Measurements from ENCODE around the gene MPRIP.

MPRIP gene

GRCh38 chr17:17106756-17107155, 64.5 kb downstream of the MPRIP start:
- DNase-seq (ENCODE audit: low spot score): no peak
- TF ChIP-seq CTCF (IDR thresholded peaks at IDR 0.05): no peak
- no peak overlapping the region for H3K4me3 ChIP-seq
- H3K27ac ChIP-seq: peak overlapping the region; percentile 57 to 79

DNA sequence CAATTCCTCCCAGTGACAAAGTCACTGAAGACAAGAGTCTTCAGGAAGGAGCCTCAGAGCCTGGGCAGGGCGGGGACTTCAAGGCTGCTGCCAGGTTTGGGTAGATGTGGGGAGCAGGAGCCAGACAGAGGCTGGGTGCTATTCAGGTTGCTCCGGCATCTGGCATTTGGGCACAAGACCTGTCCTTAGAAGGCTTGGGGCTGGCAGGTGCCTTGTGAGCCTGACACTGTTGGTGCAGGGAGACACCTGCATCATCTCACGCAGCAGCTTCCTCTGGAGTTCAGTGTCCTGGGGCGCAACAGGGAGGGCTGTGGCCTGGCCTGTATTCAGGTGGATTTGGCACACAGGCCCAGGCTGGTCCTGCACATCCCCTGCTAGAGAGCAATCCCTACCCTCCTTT, 65.0 kb downstream of the MPRIP start:
- H3K4me3 ChIP-seq: peak overlapping the region; percentile 12
- no peak for DNase-seq (ENCODE audit: low spot score)
- no peak for TF ChIP-seq CTCF (IDR thresholded peaks at IDR 0.05)
- H3K27ac ChIP-seq: peak overlapping the region; percentile 57 to 79

DNA sequence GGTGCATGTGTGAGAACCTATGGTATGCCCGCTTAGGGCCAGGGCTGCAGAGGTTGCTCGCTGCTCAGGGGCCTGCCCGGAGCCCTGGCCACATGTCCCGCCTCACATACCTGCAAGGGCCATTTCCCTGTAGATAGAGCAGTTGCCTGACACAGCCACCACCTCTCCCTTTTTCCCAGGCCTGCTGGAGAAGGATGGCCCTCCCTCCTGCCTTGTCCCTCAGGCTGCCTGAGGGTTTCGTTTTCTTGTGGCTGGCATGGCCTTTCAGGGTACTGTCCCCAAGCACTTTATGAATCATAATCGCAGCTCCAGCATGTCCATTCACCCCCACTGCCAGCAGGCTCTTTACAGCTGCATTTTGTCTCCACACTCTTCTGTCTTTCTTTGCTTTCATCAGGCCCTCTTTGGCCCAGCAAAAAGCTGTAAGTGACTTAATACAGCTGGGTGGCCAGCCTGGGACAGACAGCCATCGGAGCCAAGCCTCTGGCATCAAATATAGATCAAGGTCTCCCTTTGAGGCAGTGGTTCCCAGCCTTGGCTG, 65.7 kb downstream of the MPRIP start:
- peak overlapping the region; percentile 57 to 79 for H3K27ac ChIP-seq
- no peak for DNase-seq (ENCODE audit: low spot score)
- H3K4me3 ChIP-seq: peak overlapping the region; percentile 12
- no peak for TF ChIP-seq CTCF (IDR thresholded peaks at IDR 0.05)

DNA sequence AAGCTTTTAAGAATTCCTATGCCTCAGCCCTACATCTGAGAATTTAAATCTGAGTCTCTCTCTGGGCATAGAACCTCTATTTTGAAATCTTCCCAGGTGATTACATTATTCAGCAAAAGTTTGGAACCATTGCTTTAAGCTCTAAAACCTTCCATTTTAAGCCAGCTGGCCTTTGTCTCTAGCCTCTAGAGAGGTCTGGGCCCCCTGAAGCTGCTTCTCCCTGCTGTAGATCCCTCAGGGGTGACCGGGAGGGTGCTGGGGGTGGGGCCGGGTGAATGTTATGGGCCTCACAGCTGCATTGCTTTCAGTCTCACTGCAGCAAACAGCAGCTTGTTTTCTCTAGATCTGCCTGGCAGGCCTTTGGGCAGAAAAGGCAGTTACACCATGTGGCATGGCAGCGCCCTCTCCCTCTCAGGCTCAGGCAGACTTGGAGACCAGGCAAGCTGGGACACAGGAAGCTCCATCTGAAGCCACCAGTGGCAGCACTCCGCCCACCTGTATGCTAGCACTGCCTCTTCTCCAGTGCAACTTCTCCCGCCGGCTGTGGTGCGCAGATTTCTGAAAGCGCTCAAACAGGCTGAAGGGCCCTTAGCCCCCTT, 66.3 kb downstream of the MPRIP start:
- H3K4me3 ChIP-seq: no peak overlapping the region
- H3K27ac ChIP-seq: peak overlapping the region; percentile 57 to 79
- TF ChIP-seq CTCF (IDR thresholded peaks at IDR 0.05): no peak
- DNase-seq (ENCODE audit: low spot score): no peak

DNA sequence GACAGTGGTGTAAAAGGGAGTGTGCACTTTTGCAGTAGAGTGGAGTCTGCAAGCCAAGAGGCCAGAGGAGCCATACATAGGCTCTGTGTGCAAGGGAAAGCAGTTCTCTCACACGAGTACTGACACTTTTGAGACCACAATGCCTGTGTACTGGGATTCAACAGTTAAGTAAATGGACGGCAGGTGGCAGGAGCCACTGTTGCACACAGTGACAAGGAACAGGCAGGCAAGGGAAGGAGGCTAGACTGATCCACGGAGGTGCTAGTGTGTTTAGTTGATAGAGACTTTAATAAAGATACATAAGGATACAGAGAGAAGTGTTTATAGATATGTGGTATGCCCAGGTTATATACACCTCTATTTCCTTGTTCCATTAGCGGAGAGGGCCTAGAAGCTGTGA, 67.0 kb downstream of the MPRIP start:
- Histone ChIP-seq H3K4me3 (no peak overlapping the region), H3K27ac (peak overlapping the region; percentile 57 to 79)
- no peak for TF ChIP-seq CTCF (IDR thresholded peaks at IDR 0.05)
- DNase-seq (ENCODE audit: low spot score): no peak

DNA sequence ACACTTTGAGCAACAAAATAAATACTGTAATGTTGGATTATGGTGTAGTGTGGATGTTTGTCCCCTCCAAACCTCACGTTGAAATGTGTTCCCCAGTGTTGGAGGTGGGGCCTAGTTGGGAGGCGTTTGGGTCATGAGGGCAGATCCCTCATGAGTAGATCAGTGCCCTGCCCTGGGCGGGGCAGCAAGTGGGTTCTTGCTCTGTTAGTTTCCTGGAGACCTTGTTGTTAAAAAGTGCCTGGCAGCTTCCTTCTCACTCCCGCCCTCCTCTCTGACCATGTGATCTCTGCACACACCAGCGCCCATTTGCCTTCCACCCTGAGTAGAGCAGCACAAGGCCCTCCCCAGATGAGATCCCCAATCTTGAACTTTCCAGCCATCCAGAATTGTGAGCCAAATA, 67.7 kb downstream of the MPRIP start:
- no peak for TF ChIP-seq CTCF (IDR thresholded peaks at IDR 0.05)

GRCh38 chr17:17110520-17110919, 68.3 kb downstream of the MPRIP start:
- H3K4me3 ChIP-seq: no peak overlapping the region
- TF ChIP-seq CTCF (IDR thresholded peaks at IDR 0.05): no peak
- no peak for DNase-seq (ENCODE audit: low spot score)
- H3K27ac ChIP-seq: peak overlapping the region in 1 of 2 donors; percentile 73

More for the DNA sequence above, 67.7 kb downstream of the MPRIP start:
- H3K4me3 ChIP-seq: no peak overlapping the region
- no peak for DNase-seq (ENCODE audit: low spot score)
- H3K27ac ChIP-seq: peak overlapping the region in 1 of 2 donors; percentile 79
